Body of pancreas (tissue), 4 donors: ENCODE data around the gene PDE6D.

Source experiments
- CTCF ChIP-seq, 7 experiments: fragments of 450-650 bp in 4 of 7; fragments of 200-600 bp in 3 of 7; sonication (generic) in 3 of 7; IDR thresholded peaks; one replicate each; pipeline ENCODE4 v1.5.1; 2016 to 2019; ENCODE audit warnings: antibody characterized with exemption in 7 of 7
- POLR2A ChIP-seq, 3 donors: fragments of 450-650 bp; IDR thresholded peaks; one replicate each; pipeline ENCODE4 v1.6.1; 2016; ENCODE audit warnings: antibody characterized with exemption in 3 of 3, mild to moderate bottlenecking in 2 of 3

- TF ChIP-seq POLR2A (IDR thresholded peaks at IDR 0.05) (peak in 2 of 3 donors; percentile 12 to 22), CTCF (IDR thresholded peaks at IDR 0.05) (no peak)
Measured at GRCh38 chr2:231701456-231702373, 79.4 kb downstream of the PDE6D start.
